Measurements from ENCODE around the gene CCDC122.
"Not testable (repeated sequence)": the region's sequence is repeated elsewhere in the genome, so short reads cannot be mapped to it uniquely, and the experiment has no call there.

The CCDC122 gene

DNA sequence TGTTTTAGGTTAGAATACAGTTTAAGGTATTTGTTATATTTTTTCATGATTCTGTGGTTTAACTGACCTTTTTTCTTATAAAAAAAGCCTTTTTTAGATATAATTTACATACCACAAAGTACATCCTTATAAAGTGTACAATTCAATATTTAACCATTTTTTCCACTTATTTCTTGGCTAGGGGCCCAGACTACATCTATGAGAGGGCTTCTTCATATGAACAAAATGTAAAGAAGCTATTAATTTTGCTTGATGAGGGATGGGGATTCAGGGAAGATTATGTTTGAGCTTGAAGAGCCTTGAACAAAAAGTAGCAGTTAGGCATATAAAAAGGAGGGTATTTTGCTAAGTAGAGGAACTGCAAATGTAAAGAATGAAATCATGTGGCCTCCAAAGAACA, 2.2 kb downstream of the CCDC122 start:
- DNase-seq (ENCODE audit: low read depth in 2 of 2), result no peak

DNA sequence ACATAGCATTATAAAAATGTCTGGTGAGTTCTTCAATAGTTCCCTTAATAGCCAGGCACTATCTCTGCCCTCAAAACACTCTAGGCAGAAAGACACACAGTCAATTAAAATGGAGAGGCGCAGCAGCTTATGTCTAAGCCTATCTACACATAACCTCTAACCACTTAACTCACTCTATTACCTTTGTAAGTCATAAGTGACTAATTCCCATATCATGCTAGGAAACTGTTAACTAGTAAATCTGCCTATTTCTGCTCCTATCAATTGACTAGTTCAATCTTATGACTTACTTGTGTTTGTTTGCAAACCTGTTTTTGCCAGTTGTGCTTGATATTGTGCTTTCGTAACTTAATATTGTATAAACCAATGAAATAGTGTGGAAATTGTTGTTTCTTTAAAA, 3.2 kb downstream of the CCDC122 start:
- no peak for DNase-seq (ENCODE audit: low read depth in 2 of 2)

DNA sequence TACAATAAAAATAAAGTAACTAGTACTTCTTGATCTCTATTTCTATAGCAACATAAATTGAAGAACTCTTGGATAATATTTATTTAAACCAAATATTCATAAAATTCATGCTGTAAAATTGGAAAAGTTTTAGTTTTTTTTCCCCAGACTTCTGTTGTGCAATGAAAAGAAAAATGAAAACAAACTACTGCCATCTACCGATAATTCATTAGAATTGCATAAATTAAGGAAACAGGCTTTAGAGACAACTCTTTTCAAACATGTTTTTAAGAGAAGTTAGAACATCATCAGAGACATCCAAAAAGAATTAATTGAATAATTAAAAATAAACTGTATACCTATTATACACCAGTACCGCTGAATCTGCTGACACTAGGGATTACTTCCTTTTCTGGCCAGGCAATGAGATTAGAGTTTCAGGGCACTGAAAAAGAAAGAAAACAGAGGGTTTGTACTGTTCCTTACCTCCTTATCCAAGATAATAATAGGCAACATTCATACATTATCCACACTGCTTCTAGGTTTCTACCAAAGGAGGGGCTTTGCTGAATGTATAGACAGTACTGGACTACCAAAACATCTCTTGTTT, 4.9 kb downstream of the CCDC122 start:
- DNase-seq (ENCODE audit: low read depth in 2 of 2), result no peak

- no peak for DNase-seq (ENCODE audit: low read depth in 2 of 2)
Measured at GRCh38 chr13:43872181-43872580, 7.4 kb downstream of the CCDC122 start.

DNA sequence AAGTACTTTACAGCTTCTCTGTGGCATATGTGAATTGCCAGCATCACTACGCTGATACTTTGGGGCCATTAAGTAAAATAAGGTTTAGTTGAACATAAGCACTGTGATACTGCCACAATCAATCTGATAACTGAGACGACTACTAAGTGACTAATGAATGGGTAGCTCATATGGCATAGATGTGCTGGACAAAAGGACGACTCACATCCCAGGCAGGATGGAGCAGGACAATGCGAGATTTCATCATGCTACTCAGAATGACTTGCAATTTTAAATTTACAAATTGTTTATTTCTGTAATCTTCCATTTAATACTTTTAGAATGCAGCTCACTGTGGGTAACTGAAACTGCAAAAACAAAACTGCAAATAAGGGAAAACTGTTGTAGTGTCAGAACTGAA, 13.6 kb downstream of the CCDC122 start:
- DNase-seq (ENCODE audit: low read depth in 2 of 2), result no peak

- DNase-seq (ENCODE audit: low read depth in 2 of 2), result no peak
Measured at GRCh38 chr13:43864921-43865320, 14.6 kb downstream of the CCDC122 start.

DNA sequence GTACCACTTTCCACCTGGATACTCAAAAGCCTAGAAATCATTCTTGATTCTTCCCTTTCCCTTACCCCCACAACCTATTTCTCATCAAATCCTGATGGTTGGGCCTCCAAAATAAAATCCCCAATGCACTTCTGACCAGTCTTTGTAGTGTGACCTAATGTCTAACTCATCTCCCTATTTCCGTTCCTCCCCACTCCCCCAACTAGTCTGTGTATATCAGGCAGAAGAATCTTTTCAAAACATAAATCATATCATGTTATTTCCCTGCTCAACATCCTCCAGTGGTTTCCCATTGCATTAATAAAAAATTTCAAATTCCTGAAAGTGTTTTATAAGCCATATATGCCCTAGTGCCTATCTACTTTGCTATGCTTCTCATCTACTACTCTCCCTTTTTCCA, 17.7 kb downstream of the CCDC122 start:
- no peak for DNase-seq (ENCODE audit: low read depth in 2 of 2)

GRCh38 chr13:43852923-43853404, 26.6 kb downstream of the CCDC122 start:
- no peak for DNase-seq (ENCODE audit: low read depth in 2 of 2)

DNA sequence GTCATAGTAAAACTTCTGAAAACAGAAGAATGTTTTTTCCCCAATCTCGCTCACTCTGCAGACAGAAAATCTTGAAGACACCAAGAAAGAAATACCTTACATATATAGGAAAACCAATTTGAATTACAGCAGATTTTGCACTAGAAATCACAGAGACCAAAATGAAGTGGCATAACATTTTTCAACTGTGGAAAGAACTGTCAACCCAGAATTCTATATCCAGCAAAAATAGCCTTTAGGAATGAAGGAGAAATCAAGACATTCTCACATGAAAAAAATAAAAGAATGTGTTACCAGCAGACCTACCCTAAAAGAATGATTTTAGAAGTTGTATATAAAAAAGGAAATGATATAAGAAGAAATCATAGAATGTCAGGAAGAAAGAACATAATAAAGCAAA, 28.7 kb downstream of the CCDC122 start:
- DNase-seq (ENCODE audit: low read depth in 2 of 2), result no peak

DNA sequence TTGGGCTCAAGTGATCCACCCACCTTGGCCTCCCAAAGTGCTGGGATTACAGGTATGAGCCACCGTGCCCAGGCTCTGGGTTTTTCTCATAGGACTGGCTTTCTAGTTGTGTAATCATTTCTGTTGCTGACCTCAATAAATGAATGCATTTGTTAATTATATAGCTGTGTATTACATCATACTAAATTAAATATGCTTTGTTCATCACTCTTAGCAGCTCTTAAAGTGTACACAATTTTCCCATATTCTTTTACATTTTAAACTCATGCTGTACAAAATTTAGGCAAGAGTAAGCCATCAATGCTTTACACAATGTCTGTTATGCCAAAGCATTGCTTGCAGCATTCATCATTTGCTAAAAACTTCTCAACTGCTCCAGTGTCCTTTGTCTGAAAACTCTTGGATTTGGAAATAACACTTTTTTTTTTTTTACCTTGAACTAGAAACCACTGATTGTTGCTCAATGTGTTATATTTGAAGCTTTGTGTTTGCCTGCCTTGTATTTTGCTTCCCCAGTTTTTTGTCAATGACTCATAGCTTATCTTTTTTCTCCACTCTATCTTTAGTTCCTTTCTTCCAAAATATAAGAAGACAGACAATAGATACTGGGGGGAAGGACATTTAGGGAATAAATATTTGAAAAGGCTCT, 31.4 kb downstream of the CCDC122 start:
- DNase-seq (ENCODE audit: low read depth in 2 of 2), result no peak

- no peak for DNase-seq (ENCODE audit: low read depth in 2 of 2)
Measured at GRCh38 chr13:43846496-43847158, 32.9 kb downstream of the CCDC122 start.

GRCh38 chr13:43838909-43839308, 40.6 kb downstream of the CCDC122 start:
- no peak for DNase-seq (ENCODE audit: low read depth in 2 of 2)

GRCh38 chr13:43835701-43836100, 43.8 kb downstream of the CCDC122 start:
- DNase-seq (ENCODE audit: low read depth in 2 of 2), result no peak

DNA sequence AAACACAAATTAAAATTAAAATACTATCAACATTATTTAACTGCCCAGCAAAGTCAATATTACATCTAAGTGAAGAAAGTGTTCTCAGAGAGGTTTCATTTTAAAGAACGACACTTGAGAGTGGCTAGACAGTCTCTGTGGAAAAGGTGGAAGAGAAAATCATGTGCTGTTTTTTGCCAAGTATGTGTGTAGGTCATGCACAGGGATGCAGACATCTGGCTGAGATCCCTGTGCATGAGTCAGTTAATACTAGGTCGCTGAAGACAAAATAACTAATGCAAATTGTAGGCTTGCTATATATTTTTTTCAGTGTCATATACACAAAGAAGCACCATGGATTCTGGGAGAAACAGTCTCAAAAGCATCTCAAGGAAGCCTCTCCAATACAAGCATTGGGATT, 48.5 kb downstream of the CCDC122 start:
- no peak for DNase-seq (ENCODE audit: low read depth in 2 of 2)

DNA sequence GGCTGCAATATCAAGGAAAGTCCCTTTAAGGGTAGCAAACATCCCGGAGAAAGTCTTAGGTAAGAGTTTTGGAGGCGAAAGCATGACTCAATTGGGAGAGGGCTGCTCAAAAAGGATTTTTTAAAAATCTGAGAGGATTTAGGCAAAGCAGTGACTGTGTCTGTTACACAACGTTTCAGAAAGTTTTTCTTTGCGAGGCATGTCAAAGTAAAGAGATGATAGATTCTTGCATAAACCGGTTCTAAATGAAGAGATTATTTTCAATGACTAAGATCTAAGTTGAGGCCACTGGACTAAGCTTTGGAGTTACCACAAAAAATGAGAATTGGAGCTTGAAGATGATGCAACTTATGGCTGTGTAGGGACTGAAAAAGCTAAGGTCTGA, 49.1 kb downstream of the CCDC122 start:
- DNase-seq (ENCODE audit: low read depth in 2 of 2), result no peak

GRCh38 chr13:43824656-43825055, 54.9 kb downstream of the CCDC122 start:
- DNase-seq (ENCODE audit: low read depth in 2 of 2), result not testable (repeated sequence)

DNA sequence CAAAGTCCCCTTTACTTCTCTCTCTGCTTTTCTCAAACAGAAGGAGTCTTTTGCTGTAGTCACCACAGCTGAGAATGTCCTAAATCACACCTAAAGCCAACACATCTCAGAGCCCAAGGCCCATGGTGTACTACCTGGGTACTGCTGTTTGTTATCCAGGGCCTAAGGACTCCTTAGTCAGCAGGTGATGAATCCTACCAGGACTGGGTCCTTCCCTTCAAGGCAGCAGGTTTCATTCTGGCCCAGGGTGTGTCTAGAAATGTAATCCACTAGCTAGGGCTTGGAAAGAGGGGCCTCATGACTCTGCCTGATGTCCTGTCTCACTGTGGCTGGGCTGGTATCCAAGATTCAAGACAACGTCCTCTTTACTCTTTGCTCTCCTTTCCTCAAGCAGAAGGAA, 56.6 kb downstream of the CCDC122 start:
- DNase-seq (ENCODE audit: low read depth in 2 of 2), result no peak

- DNase-seq (ENCODE audit: low read depth in 2 of 2), result no peak
Measured at GRCh38 chr13:43816401-43816889, 63.1 kb downstream of the CCDC122 start.

DNA sequence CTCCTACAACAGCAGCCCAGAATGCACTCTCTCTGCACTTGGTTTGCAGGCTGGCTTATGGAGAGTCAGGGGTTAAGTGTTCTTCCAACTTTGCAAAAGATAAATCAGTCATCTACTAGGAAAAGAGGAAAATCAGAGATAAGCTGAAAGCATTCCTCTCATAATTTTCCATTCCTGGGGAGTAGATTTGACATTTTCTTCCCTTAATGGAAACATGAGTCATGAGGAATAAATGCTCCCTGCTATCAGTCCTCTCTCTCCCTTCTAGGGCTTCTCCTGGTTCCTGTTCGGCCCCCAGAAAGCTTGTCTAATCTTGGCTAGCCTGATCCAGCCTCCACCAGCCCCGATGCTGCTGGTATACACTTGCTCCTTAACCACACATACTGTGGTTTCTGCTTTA, 64.3 kb downstream of the CCDC122 start:
- DNase-seq (ENCODE audit: low read depth in 2 of 2), result no peak

DNA sequence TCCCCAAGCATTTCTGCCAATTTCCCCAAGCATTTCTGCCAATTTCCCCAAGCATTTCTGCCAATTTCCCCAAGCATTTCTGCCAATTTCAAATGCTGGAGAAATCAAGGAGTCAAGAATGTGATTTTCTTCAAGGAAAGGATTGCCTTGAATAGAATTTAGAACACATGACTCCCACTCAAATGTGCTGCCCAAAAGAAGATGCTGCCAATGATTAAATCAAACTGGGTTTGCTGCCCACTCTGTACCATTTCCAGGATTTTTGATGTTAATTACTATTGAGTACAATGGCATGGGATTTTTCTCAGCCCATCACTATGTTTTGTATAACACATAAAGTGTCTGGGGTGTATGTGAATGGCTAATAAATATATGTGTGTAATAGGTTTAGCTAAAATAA, 70.9 kb downstream of the CCDC122 start:
- DNase-seq (ENCODE audit: low read depth in 2 of 2), result no peak

DNA sequence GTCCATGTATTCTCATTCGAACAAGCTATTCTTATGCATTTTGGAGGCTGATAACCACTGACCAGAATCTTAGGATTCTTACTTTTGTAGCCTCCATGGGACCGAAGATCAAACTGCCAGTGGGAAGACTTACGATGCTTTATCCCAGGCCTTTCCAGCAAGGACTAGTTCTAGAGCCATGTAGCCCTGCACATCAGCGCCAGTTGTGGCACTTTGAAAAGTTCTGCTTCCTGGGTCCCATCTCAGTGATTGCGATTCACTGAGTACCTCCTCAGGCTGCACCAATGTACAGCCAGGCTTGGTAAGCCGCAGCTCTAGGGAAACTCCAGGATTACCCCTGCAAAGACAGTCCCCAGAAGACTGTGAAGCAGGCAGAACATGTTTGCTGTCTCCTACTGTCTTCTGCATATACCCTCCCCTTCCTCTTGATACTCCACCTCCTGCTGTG, 73.8 kb downstream of the CCDC122 start:
- no peak for DNase-seq (ENCODE audit: low read depth in 2 of 2)

DNA sequence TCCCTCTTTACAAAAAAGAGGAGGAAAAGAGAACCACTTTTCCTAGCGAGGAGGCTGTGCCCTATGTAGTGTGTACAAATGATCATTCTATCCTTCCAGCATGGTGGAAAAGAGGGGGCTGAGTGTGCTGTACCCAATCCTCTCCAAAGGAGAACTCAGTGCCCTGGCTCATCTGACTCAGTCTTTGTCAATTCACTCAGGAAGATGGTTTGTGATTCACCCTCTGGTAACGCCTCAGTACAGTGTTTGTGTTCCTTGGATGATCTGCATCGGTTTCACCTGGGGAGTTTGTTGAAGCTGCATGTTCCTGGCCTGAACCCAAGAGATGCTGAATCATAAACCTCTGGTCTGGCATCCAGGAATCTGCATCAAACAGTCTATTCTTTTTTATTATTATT, 74.5 kb downstream of the CCDC122 start:
- no peak for DNase-seq (ENCODE audit: low read depth in 2 of 2)

- no peak for DNase-seq (ENCODE audit: low read depth in 2 of 2)
Measured at GRCh38 chr13:43804461-43805070, 75.0 kb downstream of the CCDC122 start.
